ENCODE data around the gene DDN. TPM values are rescaled to one million over a fixed set of nuclear protein-coding genes. Genes with fewer than 3 reads are reported as not detected.

DDN gene
- total RNA-seq, 4 donors from 2014 or later = 26.8 to 415 (median 232) TPM

DNA sequence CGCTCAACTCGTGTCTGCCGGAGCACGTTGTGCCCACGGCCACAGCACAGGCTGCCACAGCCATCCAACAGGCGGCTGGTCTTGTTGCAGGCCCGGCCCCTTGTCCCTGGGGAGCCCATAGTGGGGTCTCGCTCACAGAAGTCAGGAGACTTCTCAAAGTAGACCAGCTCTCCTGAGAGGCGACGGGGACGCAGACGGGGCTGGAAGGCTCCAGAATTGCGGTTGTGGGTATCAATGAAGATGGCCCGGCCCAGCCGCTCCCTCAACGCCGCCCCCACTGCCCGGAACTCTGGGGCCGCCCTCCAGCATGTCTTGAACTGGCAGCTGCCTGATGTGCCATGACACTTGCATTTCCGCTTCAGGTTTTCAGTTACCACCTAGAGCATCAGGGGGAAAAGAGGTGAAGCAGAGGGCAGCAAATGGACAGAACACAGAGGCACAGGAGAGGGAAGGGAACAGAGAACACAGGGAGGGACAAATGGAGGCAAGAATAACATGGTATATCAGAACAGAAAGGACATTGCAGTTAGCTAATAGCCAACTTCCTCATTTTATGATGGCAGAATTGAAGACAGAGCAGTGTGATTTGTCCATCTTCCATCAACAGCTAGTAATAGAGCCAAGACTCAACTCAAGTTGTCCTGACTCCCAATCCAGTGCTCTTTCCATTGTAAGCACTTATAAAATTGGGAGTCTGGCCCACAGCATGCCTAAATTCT lies 32.8 kb downstream of the DDN start:
- no peak for DNase-seq
- TF ChIP-seq CTCF (IDR thresholded peaks at IDR 0.05 in 4 of 5, conservative IDR thresholded peaks at IDR 0.05 in 1 of 5) = no peak
- no peak for TF ChIP-seq POLR2A (IDR thresholded peaks at IDR 0.05)
- in situ Hi-C loops (cut with MboI; ENCODE audit: low sequenced_read_pairs in 4 of 4) (no loop called here), intact Hi-C loops (cut with DNase I; ENCODE audit: low total_unique reads) (no loop called here)
- H3K27me3 ChIP-seq = peaks cover 20 to 26% (median 26%) of the 10 kb centered on the region in 3 donors
- no peak for ATAC-seq
- H3K27ac ChIP-seq = no peak overlapping the region
- H3K4me3 ChIP-seq = no peak overlapping the region
- H3K36me3 ChIP-seq = no peaks in the 10 kb centered on the region
- peaks cover under 1 to 3% of the 10 kb centered on the region in 2 donors for H3K4me1 ChIP-seq
- no peaks in the 10 kb centered on the region for H3K9me3 ChIP-seq

- no peaks in the 10 kb centered on the region for H3K36me3 ChIP-seq
- DNase-seq (no peak), ATAC-seq (no peak)
- H3K27me3 ChIP-seq = peaks cover 13 to 19% (median 16%) of the 10 kb centered on the region in 3 donors
- no peak for TF ChIP-seq POLR2A (IDR thresholded peaks at IDR 0.05)
- TF ChIP-seq CTCF (IDR thresholded peaks at IDR 0.05 in 4 of 5, conservative IDR thresholded peaks at IDR 0.05 in 1 of 5) = no peak
- no peaks in the 10 kb centered on the region for H3K4me1 ChIP-seq
- H3K27ac ChIP-seq = no peak overlapping the region
- intact Hi-C loops (cut with DNase I; ENCODE audit: low total_unique reads) = no loop called here
- H3K4me3 ChIP-seq = no peak overlapping the region
- no peaks in the 10 kb centered on the region for H3K9me3 ChIP-seq
- in situ Hi-C loops (cut with MboI; ENCODE audit: low sequenced_read_pairs in 4 of 4) = no loop called here
These were observed 33.8 kb downstream of the DDN start for GRCh38 chr12:48965298-48965838.

- Histone ChIP-seq H3K27ac (no peak overlapping the region), H3K4me3 (no peak overlapping the region), H3K9me3 (no peaks in the 10 kb centered on the region), H3K4me1 (peaks cover 5 to 7% of the 10 kb centered on the region in 2 donors), H3K36me3 (no peaks in the 10 kb centered on the region), H3K27me3 (peaks cover 0 to 5% (median 4%) of the 10 kb centered on the region in 3 donors)
- DNase-seq (no peak), ATAC-seq (no peak)
- intact Hi-C loops (cut with DNase I; ENCODE audit: low total_unique reads) = no loop called here
- in situ Hi-C loops (cut with MboI; ENCODE audit: low sequenced_read_pairs in 4 of 4) = no loop called here
- TF ChIP-seq CTCF (IDR thresholded peaks at IDR 0.05 in 4 of 5, conservative IDR thresholded peaks at IDR 0.05 in 1 of 5) (no peak), POLR2A (IDR thresholded peaks at IDR 0.05) (no peak)
These were observed 37.4 kb downstream of the DDN start for GRCh38 chr12:48961801-48962200.

DNA sequence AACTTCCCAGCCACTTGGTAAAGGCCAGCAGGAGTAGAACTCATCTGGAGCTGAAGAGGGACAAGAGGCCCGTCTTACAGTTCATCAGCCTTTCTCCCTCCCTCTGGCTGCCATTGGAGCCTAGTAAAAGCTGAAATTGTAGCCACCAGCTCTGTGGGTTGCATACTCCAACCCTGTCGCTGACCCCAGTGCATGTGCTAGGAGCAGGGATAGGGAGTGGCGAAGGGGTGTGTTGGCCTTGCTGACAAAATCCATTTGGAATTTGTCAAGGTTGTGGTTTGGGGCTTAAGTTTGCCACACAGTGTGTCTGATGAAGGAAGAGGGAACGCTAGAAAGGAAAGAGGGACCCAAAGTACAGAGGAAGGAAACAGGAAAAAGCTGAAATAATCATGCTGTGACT lies 37.8 kb downstream of the DDN start:
- no peaks in the 10 kb centered on the region for H3K9me3 ChIP-seq
- in situ Hi-C loops (cut with MboI; ENCODE audit: low sequenced_read_pairs in 4 of 4) = no loop called here
- DNase-seq (no peak), ATAC-seq (no peak)
- TF ChIP-seq CTCF (IDR thresholded peaks at IDR 0.05 in 4 of 5, conservative IDR thresholded peaks at IDR 0.05 in 1 of 5) (no peak), POLR2A (IDR thresholded peaks at IDR 0.05) (no peak)
- no peaks in the 10 kb centered on the region for H3K36me3 ChIP-seq
- H3K27me3 ChIP-seq = peaks cover 0 to 5% (median 4%) of the 10 kb centered on the region in 3 donors
- H3K4me3 ChIP-seq = no peak overlapping the region
- peaks cover 9 to 10% of the 10 kb centered on the region in 2 donors for H3K4me1 ChIP-seq
- intact Hi-C loops (cut with DNase I; ENCODE audit: low total_unique reads) = no loop called here
- no peak overlapping the region for H3K27ac ChIP-seq

Data from gastrocnemius medialis (tissue), 4 donors.